Measurements from ENCODE around the gene PCDHB14. TPM values are rescaled to one million over a fixed set of nuclear protein-coding genes. Genes with fewer than 3 reads are reported as not detected.
"Not testable (repeated sequence)": the region's sequence is repeated elsewhere in the genome, so short reads cannot be mapped to it uniquely, and the experiment has no call there.

PCDHB14 gene
- total RNA-seq, 1 experiment from 2014 or later, result 0.80 TPM

- no peaks in the 10 kb centered on the region for H3K36me3 ChIP-seq (ENCODE audit: control insufficient read depth, insufficient read depth, low read length)
- POLR2A ChIA-PET, result no interaction called here
- no TSS peak for BruUV-seq (replicated peaks)
- DNase-seq (ENCODE audit: low read depth, low spot score), result no peak
- peak; percentile 92 for ATAC-seq
- peak within 1 kb of the TSS; percentile 39 to 62 for H3K4me3 ChIP-seq (ENCODE audit: low read depth in 2 of 2, low read length in 2 of 2)
- H3K27me3 ChIP-seq (ENCODE audit: control insufficient read depth, insufficient read depth, low read length), result peaks cover 2% of the 10 kb centered on the region
- peak; percentile 89 for TF ChIP-seq CTCF (IDR thresholded peaks at IDR 0.05)
- no peak for TF ChIP-seq SIN3A (IDR thresholded peaks at IDR 0.05; ENCODE audit: borderline replicate concordance, insufficient read depth, low read depth, low read length)
- TF ChIP-seq POLR2AphosphoS5 (IDR thresholded peaks at IDR 0.05; ENCODE audit: low read depth, low read length), result no peak
- TF ChIP-seq TCF7L2 (IDR thresholded peaks at IDR 0.05; ENCODE audit: low read depth, low read length), result no peak
- TF ChIP-seq REST (IDR thresholded peaks at IDR 0.05; ENCODE audit: insufficient read depth in 1 of 2, low read depth in 2 of 2, low read length in 1 of 2), result no peak
- CTCF ChIA-PET, result interaction anchor here (0.6 to 1.9 kb wide), 6 partner anchors 9 to 101 kb away, joined by 3 to 9 read pairs (median 4); partner anchors contain the start of genes PCDHB14 and PCDHB2
- intact Hi-C loops (cut with micrococcal nuclease; ENCODE audit: unreplicated experiment) (no loop called here), in situ Hi-C loops (cut with HindIII; ENCODE audit: low pct_unique_long_range_greater_than_20kb, low sequenced_read_pairs) (loop anchor here (25.0 kb wide), 2 partner anchors 100 to 150 kb away; partner anchors contain the start of genes PCDHB2, PCDHGA1, PCDHGA2 and PCDHGA3)
- H3K27ac ChIP-seq (ENCODE audit: low read length), result peak within 1 kb of the TSS; percentile 48; the same call in 1 of the 2 replicates
- no peaks in the 10 kb centered on the region for H3K9me3 ChIP-seq (ENCODE audit: control insufficient read depth, insufficient read depth, low read depth, low read length)
- H3K4me1 ChIP-seq (ENCODE audit: control insufficient read depth, insufficient read depth, low read length), result no peaks in the 10 kb centered on the region
Observed at GRCh38 chr5:141186897-141187512, 36.1 kb upstream of the PCDHB14 start, which contains the start of gene PCDHB9. PCDHB9 (plus strand) TSS chr5:141187161; CDS start chr5:141187319, 158 bp downstream.

GRCh38 chr5:141188682-141189081 lies 34.5 kb upstream of the PCDHB14 start:
- ATAC-seq; POLR2A ChIA-PET; H3K4me1 ChIP-seq (ENCODE audit: control insufficient read depth, insufficient read depth, low read length); H3K27ac ChIP-seq (ENCODE audit: low read length); H3K9me3 ChIP-seq (ENCODE audit: control insufficient read depth, insufficient read depth, low read depth, low read length); H3K27me3 ChIP-seq (ENCODE audit: control insufficient read depth, insufficient read depth, low read length); H3K36me3 ChIP-seq (ENCODE audit: control insufficient read depth, insufficient read depth, low read length); CTCF ChIA-PET; BruUV-seq (replicated peaks); DNase-seq (ENCODE audit: low read depth, low spot score); intact Hi-C loops (cut with micrococcal nuclease; ENCODE audit: unreplicated experiment); H3K4me3 ChIP-seq (ENCODE audit: low read depth in 2 of 2, low read length in 2 of 2): not testable (repeated sequence)
- in situ Hi-C loops (cut with HindIII; ENCODE audit: low pct_unique_long_range_greater_than_20kb, low sequenced_read_pairs), result loop anchor here (25.0 kb wide), 2 partner anchors 101 to 149 kb away; partner anchors contain the start of genes PCDHB2, PCDHGA1, PCDHGA2 and PCDHGA3

- ATAC-seq; H3K36me3 ChIP-seq (ENCODE audit: control insufficient read depth, insufficient read depth, low read length); DNase-seq (ENCODE audit: low read depth, low spot score); H3K4me3 ChIP-seq (ENCODE audit: low read depth in 2 of 2, low read length in 2 of 2); H3K27me3 ChIP-seq (ENCODE audit: control insufficient read depth, insufficient read depth, low read length); intact Hi-C loops (cut with micrococcal nuclease; ENCODE audit: unreplicated experiment); CTCF ChIA-PET; POLR2A ChIA-PET; H3K27ac ChIP-seq (ENCODE audit: low read length); H3K4me1 ChIP-seq (ENCODE audit: control insufficient read depth, insufficient read depth, low read length); H3K9me3 ChIP-seq (ENCODE audit: control insufficient read depth, insufficient read depth, low read depth, low read length); BruUV-seq (replicated peaks): not testable (repeated sequence)
- in situ Hi-C loops (cut with HindIII; ENCODE audit: low pct_unique_long_range_greater_than_20kb, low sequenced_read_pairs), result loop anchor here (25.0 kb wide), 2 partner anchors 102 to 148 kb away; partner anchors contain the start of genes PCDHB2, PCDHGA1, PCDHGA2 and PCDHGA3
Observed at GRCh38 chr5:141189131-141189530, 34.0 kb upstream of the PCDHB14 start.

Data from Panc1 (cell line).